Upper lobe of right lung (tissue), 1 donor: ENCODE results near the gene MYO1E. TPM values are rescaled to one million over a fixed set of nuclear protein-coding genes. Genes with fewer than 3 reads are reported as not detected.

ENCODE experiments used
- ATAC-seq: fragments of 200-7000 bp; cut with Tn5 transposase; one replicate; pipeline ENCODE4 v1.9.1; 2020; ENCODE audit warnings: mild to moderate bottlenecking, moderate library complexity
- DNase-seq: peaks from one replicate; pipeline ENCODE4 v3.0.0-alpha.2; 2020
- H3K27ac ChIP-seq: fragments of 200-600 bp; one replicate; pipeline ENCODE4 v1.8.0; 2022
- H3K27me3 ChIP-seq: fragments of 200-600 bp; one replicate; pipeline ENCODE4 v1.8.0; 2022; ENCODE audit warnings: mild to moderate bottlenecking
- H3K36me3 ChIP-seq: fragments of 200-600 bp; one replicate; pipeline ENCODE4 v1.8.0; 2022
- H3K4me1 ChIP-seq: fragments of 200-600 bp; one replicate; pipeline ENCODE4 v1.8.0; 2022
- H3K4me3 ChIP-seq: fragments of 200-600 bp; one replicate; pipeline ENCODE4 v1.8.0; 2022; ENCODE audit warnings: mild to moderate bottlenecking
- H3K9me3 ChIP-seq: fragments of 200-600 bp; one replicate; pipeline ENCODE4 v1.8.0; 2022
- intact Hi-C: fragments of 100-400 bp; cut with DNase I; formaldehyde crosslinking; loops from one replicate; pipeline ENCODE4 v1.11.0; 2022
- total RNA-seq: library from RNA; stranded (reverse); fragmentation: NEBNext Ultra II Directional; extraction: Animal tissue kit (Norgen Biotek cat#: 25700); gene quantifications from one replicate; pipeline ENCODE4 v1.2.1, GENCODE V29; 2021
- TF ChIP-seq, protein P1 (sequence below): fragments of 200-600 bp; IDR thresholded peaks from one replicate; pipeline ENCODE4 v1.8.0; 2022; ENCODE audit warnings: antibody characterized with exemption
- donor health status: DM: no; HTN: yes; CAD: no; lungs with severe emphysema.

The MYO1E gene
- total RNA-seq, 1 donor from 2014 or later, result 98.4 TPM

DNA sequence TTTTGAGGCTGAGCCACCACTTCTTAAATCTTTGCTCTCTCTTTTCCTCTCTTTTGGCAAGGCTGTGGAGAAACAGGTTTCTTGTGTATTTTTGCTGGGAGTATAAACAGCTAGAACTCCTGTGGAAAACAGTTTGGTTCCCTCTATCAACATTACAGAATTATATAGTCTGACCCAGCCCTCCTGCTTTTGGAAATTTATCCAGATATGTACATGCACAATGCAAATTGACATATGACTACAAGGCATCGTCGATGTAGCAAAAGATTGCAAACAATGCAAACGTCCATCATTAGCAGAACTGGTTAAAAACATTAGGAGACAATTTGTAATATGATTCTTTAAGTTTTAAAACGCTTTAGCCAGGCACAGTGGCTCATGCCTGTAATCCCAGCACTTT lies 12.5 kb upstream of the MYO1E start:
- Histone ChIP-seq H3K4me3 (no peak overlapping the region), H3K4me1 (no peaks in the 10 kb centered on the region), H3K27ac (no peak overlapping the region), H3K9me3 (no peaks in the 10 kb centered on the region), H3K36me3 (no peaks in the 10 kb centered on the region), H3K27me3 (no peaks in the 10 kb centered on the region)
- intact Hi-C loops, result no loop called here
- no peak for ATAC-seq
- no peak for DNase-seq
- TF ChIP-seq, protein P1, sequence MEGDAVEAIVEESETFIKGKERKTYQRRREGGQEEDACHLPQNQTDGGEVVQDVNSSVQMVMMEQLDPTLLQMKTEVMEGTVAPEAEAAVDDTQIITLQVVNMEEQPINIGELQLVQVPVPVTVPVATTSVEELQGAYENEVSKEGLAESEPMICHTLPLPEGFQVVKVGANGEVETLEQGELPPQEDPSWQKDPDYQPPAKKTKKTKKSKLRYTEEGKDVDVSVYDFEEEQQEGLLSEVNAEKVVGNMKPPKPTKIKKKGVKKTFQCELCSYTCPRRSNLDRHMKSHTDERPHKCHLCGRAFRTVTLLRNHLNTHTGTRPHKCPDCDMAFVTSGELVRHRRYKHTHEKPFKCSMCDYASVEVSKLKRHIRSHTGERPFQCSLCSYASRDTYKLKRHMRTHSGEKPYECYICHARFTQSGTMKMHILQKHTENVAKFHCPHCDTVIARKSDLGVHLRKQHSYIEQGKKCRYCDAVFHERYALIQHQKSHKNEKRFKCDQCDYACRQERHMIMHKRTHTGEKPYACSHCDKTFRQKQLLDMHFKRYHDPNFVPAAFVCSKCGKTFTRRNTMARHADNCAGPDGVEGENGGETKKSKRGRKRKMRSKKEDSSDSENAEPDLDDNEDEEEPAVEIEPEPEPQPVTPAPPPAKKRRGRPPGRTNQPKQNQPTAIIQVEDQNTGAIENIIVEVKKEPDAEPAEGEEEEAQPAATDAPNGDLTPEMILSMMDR, result no peak

DNA sequence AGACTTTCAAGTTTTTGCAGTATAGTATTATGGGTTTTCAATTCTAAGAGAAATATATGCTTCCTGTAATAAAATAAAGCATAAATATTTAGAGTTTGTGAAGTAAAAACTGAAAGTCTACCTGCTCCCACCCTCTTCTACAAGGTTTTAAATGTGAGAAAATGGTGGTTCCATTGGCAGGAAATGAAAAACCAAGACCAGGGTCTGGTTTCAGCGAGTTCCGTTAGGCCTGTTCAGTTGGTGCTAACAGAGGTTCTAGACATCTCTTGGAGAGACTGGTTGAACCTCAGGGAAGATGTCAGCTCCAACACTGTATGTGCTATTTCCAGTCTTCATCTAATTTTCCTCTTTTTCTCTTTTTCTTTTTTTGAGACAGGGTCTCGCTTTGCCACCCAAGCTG lies 11.8 kb upstream of the MYO1E start:
- TF ChIP-seq, protein P1, result no peak
- Histone ChIP-seq H3K36me3 (no peaks in the 10 kb centered on the region), H3K27me3 (no peaks in the 10 kb centered on the region), H3K9me3 (no peaks in the 10 kb centered on the region), H3K27ac (no peak overlapping the region), H3K4me3 (no peak overlapping the region), H3K4me1 (no peaks in the 10 kb centered on the region)
- intact Hi-C loops, result no loop called here
- DNase-seq (no peak), ATAC-seq (no peak)

DNA sequence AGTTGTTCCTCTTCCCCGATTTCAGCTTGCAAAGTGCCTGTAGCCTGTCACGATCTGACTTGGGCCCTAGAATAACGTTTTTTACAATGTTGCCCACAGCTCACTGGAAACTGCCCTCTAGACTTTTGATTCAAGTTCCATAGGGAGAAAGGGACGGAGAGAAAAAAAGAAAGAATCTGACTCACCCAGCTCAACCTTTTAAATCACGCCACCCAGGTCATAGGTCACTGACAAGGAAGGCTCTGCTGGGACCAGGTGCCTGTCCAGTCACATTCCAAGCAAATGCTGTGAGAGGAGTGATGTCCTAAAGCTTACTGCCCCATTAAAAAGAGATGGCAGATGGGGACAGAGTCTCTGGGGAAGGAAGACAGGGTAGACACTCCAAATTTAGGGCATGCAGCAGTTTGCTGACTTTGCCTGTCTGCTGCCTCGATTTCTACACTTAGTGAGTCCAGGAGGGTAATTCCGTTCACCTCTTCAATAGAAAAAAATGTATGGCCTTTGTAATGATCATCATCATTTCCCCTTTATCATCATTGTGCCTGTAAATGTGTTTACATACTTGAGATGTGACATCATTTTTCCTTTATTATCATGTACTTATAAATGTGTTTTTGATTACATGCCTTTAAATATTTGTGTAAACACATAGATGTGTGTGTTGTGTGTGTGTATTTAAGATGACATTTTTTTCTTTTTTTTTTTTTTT lies 8.4 kb upstream of the MYO1E start:
- intact Hi-C loops, result no loop called here
- DNase-seq (no peak), ATAC-seq (no peak)
- H3K4me1 ChIP-seq, result no peaks in the 10 kb centered on the region
- TF ChIP-seq, protein P1, result no peak
- H3K27ac ChIP-seq, result no peak overlapping the region
- H3K27me3 ChIP-seq, result no peaks in the 10 kb centered on the region
- no peaks in the 10 kb centered on the region for H3K36me3 ChIP-seq
- H3K9me3 ChIP-seq, result no peaks in the 10 kb centered on the region
- no peak overlapping the region for H3K4me3 ChIP-seq

DNA sequence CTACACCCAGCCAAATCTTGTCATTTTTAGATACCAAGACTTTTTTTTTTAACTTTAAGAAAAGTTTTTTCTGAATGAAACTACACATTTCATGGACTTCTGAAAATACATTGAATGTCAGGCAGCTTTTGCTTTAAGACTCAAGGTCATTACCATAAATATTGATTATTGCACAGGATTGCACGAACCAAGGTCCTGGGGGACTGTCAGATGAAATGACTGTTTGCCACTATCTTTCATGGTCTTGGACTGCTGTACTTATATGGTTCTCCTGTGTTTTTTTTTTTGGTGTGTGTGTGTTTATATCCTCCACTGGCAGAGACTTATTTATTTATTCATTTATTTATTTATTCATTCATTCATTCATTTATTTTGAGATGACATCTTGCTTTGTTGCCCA lies 6.9 kb upstream of the MYO1E start:
- intact Hi-C loops, result no loop called here
- Histone ChIP-seq H3K4me3 (no peak overlapping the region), H3K36me3 (no peaks in the 10 kb centered on the region), H3K4me1 (no peaks in the 10 kb centered on the region), H3K9me3 (no peaks in the 10 kb centered on the region), H3K27me3 (no peaks in the 10 kb centered on the region), H3K27ac (no peak overlapping the region)
- DNase-seq (no peak), ATAC-seq (no peak)
- TF ChIP-seq, protein P1, result no peak

DNA sequence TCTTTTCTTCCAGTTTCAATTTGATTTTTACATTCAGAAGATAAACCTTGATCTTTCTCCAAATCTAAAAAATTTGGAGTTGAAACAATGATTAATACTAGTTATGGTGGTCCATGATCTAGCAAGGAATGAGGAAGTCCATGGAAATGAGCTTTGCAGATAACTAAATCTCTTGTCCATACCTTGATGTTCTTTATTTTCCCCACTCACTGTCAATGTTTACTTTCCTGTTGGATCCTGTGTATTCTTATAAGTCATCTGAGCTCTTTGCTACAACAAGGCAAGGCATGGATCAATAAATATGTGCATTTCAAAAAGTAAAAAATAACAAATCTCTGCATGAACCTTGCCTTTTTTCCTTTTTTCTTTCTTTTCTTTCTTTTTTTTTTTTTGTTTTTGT lies 6.2 kb upstream of the MYO1E start:
- H3K27me3 ChIP-seq, result no peaks in the 10 kb centered on the region
- H3K27ac ChIP-seq, result no peak overlapping the region
- TF ChIP-seq, protein P1, result no peak
- H3K4me3 ChIP-seq, result no peak overlapping the region
- intact Hi-C loops, result no loop called here
- no peaks in the 10 kb centered on the region for H3K36me3 ChIP-seq
- no peaks in the 10 kb centered on the region for H3K9me3 ChIP-seq
- H3K4me1 ChIP-seq, result no peaks in the 10 kb centered on the region
- ATAC-seq (no peak), DNase-seq (no peak)

DNA sequence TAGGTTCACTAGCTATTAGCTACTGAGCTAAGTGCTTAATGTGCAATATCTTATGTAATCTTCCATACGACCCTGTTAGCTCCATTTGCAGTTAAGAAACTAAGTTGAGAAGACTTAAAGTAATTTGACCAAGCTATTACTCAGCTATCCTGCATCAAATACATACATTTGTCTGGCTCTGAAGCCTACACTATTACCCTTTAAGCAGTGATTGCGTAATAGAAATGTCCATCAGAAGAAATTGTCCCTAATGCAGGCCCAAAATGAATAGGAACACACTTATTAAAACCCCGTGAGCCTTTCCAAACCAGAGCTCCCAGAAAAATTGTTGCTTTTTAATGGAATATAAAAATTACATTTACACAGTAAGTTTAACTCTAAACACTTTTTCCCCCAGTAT lies 5.3 kb upstream of the MYO1E start:
- no peak for ATAC-seq
- H3K4me3 ChIP-seq, result no peak overlapping the region
- no peak overlapping the region for H3K27ac ChIP-seq
- DNase-seq, result no peak
- no peaks in the 10 kb centered on the region for H3K4me1 ChIP-seq
- TF ChIP-seq, protein P1, result no peak
- H3K27me3 ChIP-seq, result no peaks in the 10 kb centered on the region
- no peaks in the 10 kb centered on the region for H3K9me3 ChIP-seq
- intact Hi-C loops, result no loop called here
- H3K36me3 ChIP-seq, result no peaks in the 10 kb centered on the region
